ENCODE measurements around the gene SURF1.
A peak's percentile ranks its signal among the peaks of the same experiment; 100 is the strongest.

The SURF1 gene, protein sequence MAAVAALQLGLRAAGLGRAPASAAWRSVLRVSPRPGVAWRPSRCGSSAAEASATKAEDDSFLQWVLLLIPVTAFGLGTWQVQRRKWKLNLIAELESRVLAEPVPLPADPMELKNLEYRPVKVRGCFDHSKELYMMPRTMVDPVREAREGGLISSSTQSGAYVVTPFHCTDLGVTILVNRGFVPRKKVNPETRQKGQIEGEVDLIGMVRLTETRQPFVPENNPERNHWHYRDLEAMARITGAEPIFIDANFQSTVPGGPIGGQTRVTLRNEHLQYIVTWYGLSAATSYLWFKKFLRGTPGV

DNA sequence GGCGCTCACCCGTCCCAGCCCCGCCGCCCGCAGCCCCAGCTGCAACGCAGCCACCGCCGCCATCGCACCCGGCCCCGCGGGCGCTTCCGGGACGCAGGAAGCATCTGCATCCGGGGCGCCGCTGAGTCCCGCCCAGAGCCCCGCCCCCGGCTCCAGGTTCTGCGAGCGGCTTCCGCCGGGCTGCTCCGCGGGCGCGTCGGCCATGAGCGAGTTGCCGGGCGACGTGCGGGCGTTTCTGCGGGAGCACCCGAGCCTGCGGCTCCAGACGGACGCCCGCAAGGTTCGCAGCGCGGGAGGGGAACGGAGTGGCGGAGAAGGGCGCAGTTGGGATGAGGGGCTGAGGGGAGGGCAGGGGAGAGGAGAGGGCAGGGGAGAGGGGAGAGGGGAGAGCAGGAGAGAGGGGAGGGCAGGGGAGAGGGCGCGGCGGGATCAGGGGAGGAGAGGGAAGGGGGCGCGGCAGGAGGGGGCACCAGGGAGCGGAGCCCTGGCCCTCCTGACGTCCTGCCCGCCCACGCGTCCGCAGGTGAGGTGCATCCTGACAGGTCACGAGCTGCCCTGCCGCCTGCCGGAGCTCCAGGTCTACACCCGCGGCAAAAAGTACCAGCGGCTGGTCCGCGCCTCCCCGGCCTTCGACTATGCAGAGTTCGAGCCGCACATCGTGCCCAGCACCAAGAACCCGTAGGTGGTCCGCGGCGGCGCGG, at the start of gene SURF1, which contains the start of gene SURF2:
Gene SURF1 (minus strand): TSS at position 97 of the 701 bp plus-strand sequence. CDS start 34 bp downstream, at position 63.
Gene SURF2 (plus strand): TSS at position 160 of the 701 bp plus-strand sequence. CDS start 43 bp downstream, at position 203.
- Histone ChIP-seq H3K9me3 (ENCODE audit: control insufficient read depth in 2 of 2, low read length in 2 of 2) (no peaks in the 10 kb centered on the region), H3K4me1 (ENCODE audit: control insufficient read depth, insufficient read depth, low read length) (peaks cover 30% of the 10 kb centered on the region), H3K27ac (ENCODE audit: low read length) (peak within 1 kb of the TSS; percentile 46), H3K27me3 (ENCODE audit: control insufficient read depth in 1 of 2, insufficient read depth in 2 of 2, low read length in 2 of 2) (no peaks in the 10 kb centered on the region), H3K4me3 (ENCODE audit: low read length in 2 of 2) (peak within 1 kb of the TSS; percentile 75 to 85), H3K9ac (ENCODE audit: low read length in 2 of 2) (peak within 1 kb of the TSS; percentile 64 to 82), H3K36me3 (ENCODE audit: control insufficient read depth in 2 of 2, insufficient read depth in 2 of 2, low read length in 2 of 2) (peaks cover 24 to 31% of the 10 kb centered on the region in 2 donors)

GRCh38 chr9:133405508-133406438, 49.5 kb upstream of the SURF1 start:
- Histone ChIP-seq H3K27ac (ENCODE audit: low read length) (no peak overlapping the region), H3K36me3 (ENCODE audit: control insufficient read depth in 2 of 2, insufficient read depth in 2 of 2, low read length in 2 of 2) (peaks cover 24 to 35% of the 10 kb centered on the region in 2 donors), H3K9me3 (ENCODE audit: control insufficient read depth in 2 of 2, low read length in 2 of 2) (no peaks in the 10 kb centered on the region), H3K4me1 (ENCODE audit: control insufficient read depth, insufficient read depth, low read length) (peaks cover 8% of the 10 kb centered on the region), H3K9ac (ENCODE audit: low read length in 2 of 2) (no peak overlapping the region), H3K27me3 (ENCODE audit: control insufficient read depth in 1 of 2, insufficient read depth in 2 of 2, low read length in 2 of 2) (no peaks in the 10 kb centered on the region), H3K4me3 (ENCODE audit: low read length in 2 of 2) (no peak overlapping the region)

DNA sequence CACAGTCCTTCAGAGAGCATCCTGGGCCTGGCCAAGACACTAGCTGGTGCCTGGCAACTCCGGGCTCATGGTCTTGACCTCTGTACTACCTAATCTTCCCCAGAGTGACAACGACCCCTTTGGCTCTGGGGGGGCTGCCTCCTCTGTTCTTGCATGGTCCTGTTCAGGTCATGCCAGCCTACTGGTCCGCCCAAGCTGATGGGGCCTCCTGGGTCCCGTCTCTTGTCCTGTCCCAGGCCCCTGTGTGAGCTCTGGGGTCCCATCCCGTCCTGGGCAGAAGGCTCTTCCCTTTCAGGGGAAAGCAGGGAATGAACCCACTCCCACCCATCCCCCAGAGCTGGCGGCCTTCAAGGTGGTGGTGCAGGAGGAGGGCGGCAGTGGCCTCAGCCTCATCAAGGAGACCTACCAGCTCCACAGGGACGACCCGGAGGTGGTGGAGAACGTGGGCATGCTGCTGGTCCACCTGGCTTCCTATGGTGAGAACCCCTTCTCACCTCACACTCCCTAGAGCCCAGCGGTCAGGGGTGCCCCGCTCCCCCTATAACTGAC, 48.2 kb upstream of the SURF1 start:
- no peak overlapping the region for H3K4me3 ChIP-seq (ENCODE audit: low read length in 2 of 2)
- H3K4me1 ChIP-seq (ENCODE audit: control insufficient read depth, insufficient read depth, low read length): peaks cover 8% of the 10 kb centered on the region
- H3K9ac ChIP-seq (ENCODE audit: low read length in 2 of 2): no peak overlapping the region
- H3K27ac ChIP-seq (ENCODE audit: low read length): no peak overlapping the region
- peaks cover 18 to 24% of the 10 kb centered on the region in 2 donors for H3K36me3 ChIP-seq (ENCODE audit: control insufficient read depth in 2 of 2, insufficient read depth in 2 of 2, low read length in 2 of 2)
- no peaks in the 10 kb centered on the region for H3K9me3 ChIP-seq (ENCODE audit: control insufficient read depth in 2 of 2, low read length in 2 of 2)
- H3K27me3 ChIP-seq (ENCODE audit: control insufficient read depth in 1 of 2, insufficient read depth in 2 of 2, low read length in 2 of 2): no peaks in the 10 kb centered on the region

DNA sequence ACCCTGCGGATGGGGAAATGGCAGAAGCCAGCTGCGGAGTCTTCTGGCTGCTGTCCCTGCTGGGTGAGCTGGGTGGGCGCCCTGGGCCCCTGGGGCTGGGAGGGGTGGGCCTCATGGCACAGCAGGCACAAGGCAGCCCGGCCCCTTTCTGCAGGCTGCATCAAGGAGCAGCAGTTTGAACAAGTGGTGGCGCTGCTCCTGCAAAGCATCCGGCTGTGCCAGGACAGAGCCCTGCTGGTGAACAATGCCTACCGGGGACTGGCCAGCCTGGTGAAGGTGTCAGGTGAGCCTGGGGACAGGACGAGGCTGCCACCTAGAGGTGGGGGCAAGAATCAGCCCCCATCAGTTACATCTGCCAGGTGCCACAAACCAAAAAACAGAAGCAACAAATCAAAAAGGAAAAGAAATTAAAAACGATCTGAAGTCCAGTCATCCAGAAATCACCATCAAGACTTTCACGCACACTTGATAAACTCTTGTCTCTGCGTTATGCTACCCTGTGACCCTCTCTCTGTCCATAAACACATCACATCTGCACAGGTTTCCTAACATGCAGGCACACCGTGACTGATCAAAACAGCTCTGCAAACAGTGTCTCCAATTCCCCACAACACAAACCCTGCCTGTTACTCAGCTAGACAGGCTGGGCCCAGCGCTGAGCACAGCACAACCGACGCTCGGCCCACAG, 47.6 kb upstream of the SURF1 start:
- no peaks in the 10 kb centered on the region for H3K27me3 ChIP-seq (ENCODE audit: control insufficient read depth in 1 of 2, insufficient read depth in 2 of 2, low read length in 2 of 2)
- peaks cover 8% of the 10 kb centered on the region for H3K4me1 ChIP-seq (ENCODE audit: control insufficient read depth, insufficient read depth, low read length)
- peaks cover 18 to 24% of the 10 kb centered on the region in 2 donors for H3K36me3 ChIP-seq (ENCODE audit: control insufficient read depth in 2 of 2, insufficient read depth in 2 of 2, low read length in 2 of 2)
- H3K27ac ChIP-seq (ENCODE audit: low read length): no peak overlapping the region
- H3K9ac ChIP-seq (ENCODE audit: low read length in 2 of 2): no peak overlapping the region
- H3K9me3 ChIP-seq (ENCODE audit: control insufficient read depth in 2 of 2, low read length in 2 of 2): no peaks in the 10 kb centered on the region
- no peak overlapping the region for H3K4me3 ChIP-seq (ENCODE audit: low read length in 2 of 2)

GRCh38 chr9:133402689-133403088, 46.4 kb upstream of the SURF1 start:
- H3K9me3 ChIP-seq (ENCODE audit: control insufficient read depth in 2 of 2, low read length in 2 of 2): no peaks in the 10 kb centered on the region
- H3K27me3 ChIP-seq (ENCODE audit: control insufficient read depth in 1 of 2, insufficient read depth in 2 of 2, low read length in 2 of 2): no peaks in the 10 kb centered on the region
- H3K27ac ChIP-seq (ENCODE audit: low read length): no peak overlapping the region
- peaks cover 8% of the 10 kb centered on the region for H3K4me1 ChIP-seq (ENCODE audit: control insufficient read depth, insufficient read depth, low read length)
- no peak overlapping the region for H3K4me3 ChIP-seq (ENCODE audit: low read length in 2 of 2)
- peaks cover 18 to 21% of the 10 kb centered on the region in 2 donors for H3K36me3 ChIP-seq (ENCODE audit: control insufficient read depth in 2 of 2, insufficient read depth in 2 of 2, low read length in 2 of 2)
- no peak overlapping the region for H3K9ac ChIP-seq (ENCODE audit: low read length in 2 of 2)

GRCh38 chr9:133401588-133401987, 45.3 kb upstream of the SURF1 start:
- H3K9ac ChIP-seq (ENCODE audit: low read length in 2 of 2): no peak overlapping the region
- H3K4me3 ChIP-seq (ENCODE audit: low read length in 2 of 2): no peak overlapping the region
- H3K27me3 ChIP-seq (ENCODE audit: control insufficient read depth in 1 of 2, insufficient read depth in 2 of 2, low read length in 2 of 2): no peaks in the 10 kb centered on the region
- peaks cover 7 to 13% of the 10 kb centered on the region in 2 donors for H3K36me3 ChIP-seq (ENCODE audit: control insufficient read depth in 2 of 2, insufficient read depth in 2 of 2, low read length in 2 of 2)
- H3K27ac ChIP-seq (ENCODE audit: low read length): no peak overlapping the region
- peaks cover 8% of the 10 kb centered on the region for H3K4me1 ChIP-seq (ENCODE audit: control insufficient read depth, insufficient read depth, low read length)
- H3K9me3 ChIP-seq (ENCODE audit: control insufficient read depth in 2 of 2, low read length in 2 of 2): no peaks in the 10 kb centered on the region

GRCh38 chr9:133400292-133400691, 44.0 kb upstream of the SURF1 start:
- H3K36me3 ChIP-seq (ENCODE audit: control insufficient read depth in 2 of 2, insufficient read depth in 2 of 2, low read length in 2 of 2): peaks cover 1 to 4% of the 10 kb centered on the region in 2 donors
- no peak overlapping the region for H3K9ac ChIP-seq (ENCODE audit: low read length in 2 of 2)
- H3K9me3 ChIP-seq (ENCODE audit: control insufficient read depth in 2 of 2, low read length in 2 of 2): no peaks in the 10 kb centered on the region
- H3K4me3 ChIP-seq (ENCODE audit: low read length in 2 of 2): no peak overlapping the region
- no peaks in the 10 kb centered on the region for H3K27me3 ChIP-seq (ENCODE audit: control insufficient read depth in 1 of 2, insufficient read depth in 2 of 2, low read length in 2 of 2)
- H3K27ac ChIP-seq (ENCODE audit: low read length): no peak overlapping the region
- no peaks in the 10 kb centered on the region for H3K4me1 ChIP-seq (ENCODE audit: control insufficient read depth, insufficient read depth, low read length)

DNA sequence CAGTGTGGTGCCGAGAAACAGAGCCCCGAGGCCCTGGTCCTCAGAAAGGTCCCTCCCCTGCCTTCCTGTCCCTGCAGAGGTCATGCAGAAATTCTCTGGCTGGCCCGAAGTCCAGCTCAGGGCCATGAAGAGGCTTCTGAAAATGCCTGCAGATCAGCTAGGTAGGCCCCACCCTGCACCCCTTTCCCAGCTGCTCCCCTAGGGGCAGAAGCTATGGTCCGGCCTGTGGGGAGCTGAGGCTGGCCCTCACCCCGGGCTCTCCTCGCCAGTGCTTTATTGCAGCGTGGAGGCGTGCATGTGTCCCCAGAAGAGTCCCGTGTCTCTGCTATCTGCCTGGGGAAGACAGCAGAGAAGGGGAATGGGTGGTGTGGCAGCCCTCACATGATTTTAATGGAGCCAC, 41.6 kb upstream of the SURF1 start:
- peaks cover 0 to 8% of the 10 kb centered on the region in 2 donors for H3K27me3 ChIP-seq (ENCODE audit: control insufficient read depth in 1 of 2, insufficient read depth in 2 of 2, low read length in 2 of 2)
- H3K9me3 ChIP-seq (ENCODE audit: control insufficient read depth in 2 of 2, low read length in 2 of 2): no peaks in the 10 kb centered on the region
- H3K4me1 ChIP-seq (ENCODE audit: control insufficient read depth, insufficient read depth, low read length): no peaks in the 10 kb centered on the region
- no peak overlapping the region for H3K4me3 ChIP-seq (ENCODE audit: low read length in 2 of 2)
- H3K9ac ChIP-seq (ENCODE audit: low read length in 2 of 2): no peak overlapping the region
- peaks cover 0 to 2% of the 10 kb centered on the region in 2 donors for H3K36me3 ChIP-seq (ENCODE audit: control insufficient read depth in 2 of 2, insufficient read depth in 2 of 2, low read length in 2 of 2)
- no peak overlapping the region for H3K27ac ChIP-seq (ENCODE audit: low read length)

- H3K9ac ChIP-seq (ENCODE audit: low read length in 2 of 2): no peak overlapping the region
- H3K36me3 ChIP-seq (ENCODE audit: control insufficient read depth in 2 of 2, insufficient read depth in 2 of 2, low read length in 2 of 2): no peaks in the 10 kb centered on the region
- no peak overlapping the region for H3K27ac ChIP-seq (ENCODE audit: low read length)
- H3K4me1 ChIP-seq (ENCODE audit: control insufficient read depth, insufficient read depth, low read length): no peaks in the 10 kb centered on the region
- no peak overlapping the region for H3K4me3 ChIP-seq (ENCODE audit: low read length in 2 of 2)
- H3K9me3 ChIP-seq (ENCODE audit: control insufficient read depth in 2 of 2, low read length in 2 of 2): no peaks in the 10 kb centered on the region
- peaks cover 0 to 8% of the 10 kb centered on the region in 2 donors for H3K27me3 ChIP-seq (ENCODE audit: control insufficient read depth in 1 of 2, insufficient read depth in 2 of 2, low read length in 2 of 2)
Measured at GRCh38 chr9:133397370-133397769, 41.1 kb upstream of the SURF1 start.

GRCh38 chr9:133396952-133397351, 40.7 kb upstream of the SURF1 start:
- H3K27ac ChIP-seq (ENCODE audit: low read length): no peak overlapping the region
- H3K4me1 ChIP-seq (ENCODE audit: control insufficient read depth, insufficient read depth, low read length): no peaks in the 10 kb centered on the region
- no peaks in the 10 kb centered on the region for H3K9me3 ChIP-seq (ENCODE audit: control insufficient read depth in 2 of 2, low read length in 2 of 2)
- H3K9ac ChIP-seq (ENCODE audit: low read length in 2 of 2): no peak overlapping the region
- peaks cover 0 to 8% of the 10 kb centered on the region in 2 donors for H3K27me3 ChIP-seq (ENCODE audit: control insufficient read depth in 1 of 2, insufficient read depth in 2 of 2, low read length in 2 of 2)
- no peak overlapping the region for H3K4me3 ChIP-seq (ENCODE audit: low read length in 2 of 2)
- no peaks in the 10 kb centered on the region for H3K36me3 ChIP-seq (ENCODE audit: control insufficient read depth in 2 of 2, insufficient read depth in 2 of 2, low read length in 2 of 2)

Data from stomach smooth muscle (tissue), 2 donors.